HG03060 (cell line): ENCODE measurements around the gene SLC22A17.

Source experiments
- ATAC-seq: cut with Tn5 transposase; IDR thresholded peaks from one replicate; pipeline ENCODE4 v1.9.1; 2021; ENCODE audit warnings: low read depth, moderate number of reproducible peaks; ENCODE audit not compliant: unreplicated experiment

The SLC22A17 gene

GRCh38 chr14:23319746-23320583 is 32.7 kb downstream of the SLC22A17 start:
- no peak for ATAC-seq

- no peak for ATAC-seq
Observed at GRCh38 chr14:23316300-23316699, 36.4 kb downstream of the SLC22A17 start.

GRCh38 chr14:23310546-23310945 is 42.1 kb downstream of the SLC22A17 start:
- no peak for ATAC-seq

- ATAC-seq: no peak
Observed at GRCh38 chr14:23308721-23309445, 43.8 kb downstream of the SLC22A17 start.

- no peak for ATAC-seq
Observed at GRCh38 chr14:23307687-23308644, 44.7 kb downstream of the SLC22A17 start.

GRCh38 chr14:23307146-23307530 is 45.5 kb downstream of the SLC22A17 start:
- ATAC-seq: no peak

- ATAC-seq: no peak
Observed at GRCh38 chr14:23306412-23307145, 46.1 kb downstream of the SLC22A17 start, which contains the start of gene BCL2L2. Gene BCL2L2 (plus strand): TSS chr14:23306833. CDS start chr14:23307768, 935 bp downstream.

GRCh38 chr14:23302290-23303225 is 50.1 kb downstream of the SLC22A17 start, which contains the start of gene PPP1R3E:
Gene PPP1R3E (minus strand): TSS chr14:23302859. CDS start chr14:23302576, 283 bp downstream.
- ATAC-seq: no peak

- no peak for ATAC-seq
Observed at GRCh38 chr14:23301969-23302289, 50.8 kb downstream of the SLC22A17 start.

- peak; percentile 46 for ATAC-seq
Observed at GRCh38 chr14:23301288-23301968, 51.3 kb downstream of the SLC22A17 start.

- ATAC-seq: no peak
Observed at GRCh38 chr14:23300687-23301223, 51.9 kb downstream of the SLC22A17 start.

GRCh38 chr14:23299986-23300686 is 52.6 kb downstream of the SLC22A17 start:
- ATAC-seq: no peak

- no peak for ATAC-seq
Observed at GRCh38 chr14:23299211-23299957, 53.3 kb downstream of the SLC22A17 start.

- ATAC-seq: no peak
Observed at GRCh38 chr14:23297611-23298277, 54.9 kb downstream of the SLC22A17 start.

- ATAC-seq: no peak
Observed at GRCh38 chr14:23297096-23297495, 55.6 kb downstream of the SLC22A17 start.
